Calu3 (cell line): Measurements from ENCODE around the gene GNPTG. TPM values are rescaled to one million over a fixed set of nuclear protein-coding genes. Genes with fewer than 3 reads are reported as not detected.

ENCODE experiments used
- BruUV-seq: library from RNA; stranded (reverse); fragments of 400-500 nt; replicated peaks from 2 replicates; lab custom pipeline; 2021; lab: Mats Ljungman, UMichigan
- CTCF ChIA-PET: fragments of 300-600 bp; sonication (Branson Sonifier 250); formaldehyde crosslinking; loops from one replicate; lab custom pipeline; 2022; ENCODE audit warnings: antibody characterized with exemption; lab: Charles Lee
- DNase-seq: peaks from one replicate; pipeline ENCODE4 v3.0.0; 2022
- H3K27ac Mint-ChIP-seq: one replicate; pipeline ENCODE4 v1.8.0; 2022; ENCODE audit warnings: mixed read lengths; ENCODE audit not compliant: unreplicated experiment
- H3K27me3 Mint-ChIP-seq: one replicate; pipeline ENCODE4 v1.8.0; 2022; ENCODE audit warnings: mixed read lengths; ENCODE audit not compliant: unreplicated experiment
- H3K36me3 Mint-ChIP-seq: one replicate; pipeline ENCODE4 v1.8.0; 2022; ENCODE audit warnings: mild to moderate bottlenecking, moderate library complexity, mixed read lengths; ENCODE audit not compliant: insufficient read depth, unreplicated experiment
- H3K4me1 Mint-ChIP-seq: one replicate; pipeline ENCODE4 v1.8.0; 2022; ENCODE audit warnings: mild to moderate bottlenecking, low read depth, mixed read lengths; ENCODE audit not compliant: unreplicated experiment
- H3K4me3 Mint-ChIP-seq: one replicate; pipeline ENCODE4 v1.8.0; 2022; ENCODE audit warnings: mild to moderate bottlenecking, low read depth, moderate library complexity, mixed read lengths; ENCODE audit not compliant: unreplicated experiment
- H3K9me3 Mint-ChIP-seq: one replicate; pipeline ENCODE4 v1.8.0; 2022; ENCODE audit warnings: low read depth, mixed read lengths; ENCODE audit not compliant: unreplicated experiment
- intact Hi-C: fragments of 100-400 bp; cut with micrococcal nuclease; formaldehyde crosslinking; loops from one replicate; pipeline ENCODE4 v1.10.0; 2022; ENCODE audit not compliant: unreplicated experiment
- total RNA-seq: library from RNA; stranded (reverse); gene quantifications from 2 replicates; pipeline ENCODE4 v1.2.3, GENCODE V29; 2022
- TF ChIP-seq, protein P1 (sequence below): fragments of 200-600 bp; IDR thresholded peaks from one replicate; pipeline ENCODE4 v1.8.0; 2022; ENCODE audit warnings: antibody characterized with exemption; ENCODE audit not compliant: unreplicated experiment

GNPTG gene
- total RNA-seq, 1 experiment from 2014 or later, result 63.9 TPM

- H3K36me3 Mint-ChIP-seq, result peaks cover 92% of the 10 kb centered on the region
- no peak overlapping the region for H3K27ac Mint-ChIP-seq
- CTCF ChIA-PET, result no interaction called here
- H3K27me3 Mint-ChIP-seq, result no peaks in the 10 kb centered on the region
- BruUV-seq, result no TSS peak
- DNase-seq, result no peak
- H3K4me1 Mint-ChIP-seq, result no peaks in the 10 kb centered on the region
- intact Hi-C loops, result no loop called here
- H3K4me3 Mint-ChIP-seq, result no peak overlapping the region
- TF ChIP-seq, protein P1, sequence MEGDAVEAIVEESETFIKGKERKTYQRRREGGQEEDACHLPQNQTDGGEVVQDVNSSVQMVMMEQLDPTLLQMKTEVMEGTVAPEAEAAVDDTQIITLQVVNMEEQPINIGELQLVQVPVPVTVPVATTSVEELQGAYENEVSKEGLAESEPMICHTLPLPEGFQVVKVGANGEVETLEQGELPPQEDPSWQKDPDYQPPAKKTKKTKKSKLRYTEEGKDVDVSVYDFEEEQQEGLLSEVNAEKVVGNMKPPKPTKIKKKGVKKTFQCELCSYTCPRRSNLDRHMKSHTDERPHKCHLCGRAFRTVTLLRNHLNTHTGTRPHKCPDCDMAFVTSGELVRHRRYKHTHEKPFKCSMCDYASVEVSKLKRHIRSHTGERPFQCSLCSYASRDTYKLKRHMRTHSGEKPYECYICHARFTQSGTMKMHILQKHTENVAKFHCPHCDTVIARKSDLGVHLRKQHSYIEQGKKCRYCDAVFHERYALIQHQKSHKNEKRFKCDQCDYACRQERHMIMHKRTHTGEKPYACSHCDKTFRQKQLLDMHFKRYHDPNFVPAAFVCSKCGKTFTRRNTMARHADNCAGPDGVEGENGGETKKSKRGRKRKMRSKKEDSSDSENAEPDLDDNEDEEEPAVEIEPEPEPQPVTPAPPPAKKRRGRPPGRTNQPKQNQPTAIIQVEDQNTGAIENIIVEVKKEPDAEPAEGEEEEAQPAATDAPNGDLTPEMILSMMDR, result no peak
- no peaks in the 10 kb centered on the region for H3K9me3 Mint-ChIP-seq
Measured at GRCh38 chr16:1320097-1320496, 31.6 kb upstream of the GNPTG start.

DNA sequence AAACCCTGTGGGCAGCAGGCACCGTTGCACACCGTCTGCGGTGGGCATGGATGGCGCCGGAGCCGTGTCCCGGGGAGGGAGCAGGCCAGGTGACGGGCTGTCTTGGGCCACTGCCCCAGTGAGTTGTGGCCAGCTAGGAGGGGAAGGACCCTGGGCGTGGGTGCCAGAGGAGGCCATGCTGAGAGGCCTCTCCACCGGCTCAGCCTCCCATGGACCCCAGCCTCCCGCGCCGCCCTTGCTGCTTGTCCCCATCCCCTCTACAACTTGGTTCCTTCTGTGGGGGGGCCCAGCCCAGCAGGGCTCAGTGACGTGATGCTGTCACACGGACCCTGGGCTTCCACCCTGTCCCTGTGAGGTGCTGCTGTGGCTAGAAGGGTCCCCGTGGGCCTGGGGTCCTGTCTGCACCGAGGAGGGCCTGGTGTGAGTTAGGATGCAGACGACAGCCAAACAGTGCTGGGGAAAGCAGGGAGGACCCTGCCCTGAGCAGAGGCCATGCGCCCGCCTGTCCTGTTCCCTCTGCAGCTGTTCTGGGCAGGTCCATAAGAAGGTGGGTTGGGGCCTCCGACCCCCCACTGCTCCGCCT is 31.0 kb upstream of the GNPTG start:
- peaks cover 92% of the 10 kb centered on the region for H3K36me3 Mint-ChIP-seq
- CTCF ChIA-PET, result no interaction called here
- H3K4me3 Mint-ChIP-seq, result no peak overlapping the region

DNA sequence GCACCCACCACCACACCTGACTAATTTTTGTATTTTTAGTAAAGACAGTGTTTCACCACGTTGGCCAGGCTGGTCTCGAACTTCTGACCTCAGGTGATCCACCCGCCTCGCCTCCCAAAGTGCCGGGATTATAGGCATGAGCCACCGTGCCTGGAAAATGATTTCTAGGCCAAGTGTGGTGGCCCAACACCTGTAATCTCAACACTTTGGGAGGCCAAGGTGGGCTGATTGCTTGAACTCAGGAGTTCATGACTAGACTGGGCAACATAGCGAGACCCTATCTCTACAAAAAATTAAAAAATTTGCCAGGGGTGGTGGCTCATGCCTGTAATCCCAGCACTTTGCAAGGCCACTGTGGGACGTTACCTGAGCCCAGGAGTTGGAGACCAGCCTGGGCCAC is 29.3 kb upstream of the GNPTG start:
- intact Hi-C loops, result no loop called here
- Mint-ChIP-seq H3K9me3 (no peaks in the 10 kb centered on the region), H3K27me3 (no peaks in the 10 kb centered on the region), H3K27ac (no peak overlapping the region), H3K4me3 (no peak overlapping the region), H3K4me1 (no peaks in the 10 kb centered on the region), H3K36me3 (peaks cover 89% of the 10 kb centered on the region)
- DNase-seq, result no peak
- CTCF ChIA-PET, result no interaction called here
- no TSS peak for BruUV-seq
- TF ChIP-seq, protein P1, result no peak

More for the DNA sequence above, 31.0 kb upstream of the GNPTG start:
- Mint-ChIP-seq H3K27ac (no peak overlapping the region), H3K4me1 (no peaks in the 10 kb centered on the region), H3K9me3 (no peaks in the 10 kb centered on the region), H3K27me3 (no peaks in the 10 kb centered on the region)
- no TSS peak for BruUV-seq
- intact Hi-C loops, result no loop called here
- no peak for DNase-seq
- TF ChIP-seq, protein P1, result no peak

DNA sequence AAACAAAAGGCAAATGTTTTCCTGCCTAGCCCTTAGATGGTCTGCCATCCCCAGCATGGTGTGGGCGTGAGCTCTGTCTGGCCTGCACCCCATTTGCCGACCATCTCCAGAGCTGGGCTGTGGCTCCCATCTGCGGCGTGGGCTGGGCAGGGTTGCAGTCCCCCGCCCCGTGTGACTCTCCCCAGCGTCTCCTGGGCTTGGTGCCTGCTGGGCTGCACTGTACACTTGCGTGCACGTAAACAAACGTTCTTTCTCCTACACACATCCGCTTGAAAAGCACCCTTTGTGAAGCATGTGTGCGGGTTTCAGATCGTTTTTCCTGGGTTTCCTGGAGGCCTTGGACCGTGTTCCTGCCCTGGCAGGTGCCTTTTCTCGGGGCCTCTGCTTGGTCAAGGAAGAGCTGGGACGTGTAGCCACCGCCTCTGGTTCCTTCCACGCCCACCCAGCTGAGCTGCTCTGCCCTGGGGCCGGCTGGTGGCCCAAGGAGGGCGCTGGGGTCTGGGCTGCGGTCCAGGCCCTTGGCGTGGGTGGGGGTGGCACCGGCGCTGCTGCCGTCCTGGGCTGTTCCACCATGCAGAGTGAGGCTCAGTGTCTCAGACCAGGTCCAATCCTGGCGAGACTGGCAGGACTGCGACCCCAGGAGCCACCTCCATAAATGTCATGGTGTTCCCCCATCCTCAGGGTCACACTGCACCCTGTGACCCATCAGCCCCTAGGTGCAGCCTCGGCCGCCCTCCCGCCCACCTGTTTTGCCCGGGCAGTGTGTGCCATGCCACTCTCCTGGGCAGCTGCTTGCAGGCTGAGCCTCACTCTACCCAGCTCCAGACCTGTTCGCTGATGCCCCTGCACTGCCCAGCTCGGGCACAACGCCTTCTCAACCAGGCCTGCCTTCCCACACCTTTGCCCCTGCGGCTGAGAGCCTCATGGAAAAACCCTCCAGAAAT is 28.2 kb upstream of the GNPTG start:
- Mint-ChIP-seq H3K27ac (no peak overlapping the region), H3K4me3 (no peak overlapping the region), H3K4me1 (no peaks in the 10 kb centered on the region), H3K9me3 (no peaks in the 10 kb centered on the region), H3K27me3 (no peaks in the 10 kb centered on the region), H3K36me3 (peaks cover 83% of the 10 kb centered on the region)
- TF ChIP-seq, protein P1, result no peak
- DNase-seq, result no peak
- BruUV-seq, result no TSS peak
- intact Hi-C loops, result no loop called here
- CTCF ChIA-PET, result no interaction called here
